ENCODE data around the gene TBL3. TPM values are rescaled to one million over a fixed set of nuclear protein-coding genes. Genes with fewer than 3 reads are reported as not detected.
A peak's percentile ranks its signal among the peaks of the same experiment; 100 is the strongest.

TBL3 gene
- total and polyA plus RNA-seq, 9 of the 15 experiments (the other 6 are each of a cell fraction or from before 2014, with no cell fraction given) = 0.97 to 117 (median 24.5) TPM

- TF ChIP-seq ZBTB49 (CRISPR knock-in tag; IDR thresholded peaks at IDR 0.05; ENCODE audit: borderline replicate concordance) = 0 out of 2 replicates have a peak, but pooled peaks have one; percentile 78
- TF ChIP-seq RNF2 (IDR thresholded peaks at IDR 0.05) = peak; percentile 35; the same call in 1 of the 2 replicates
- TF ChIP-seq, protein P1, sequence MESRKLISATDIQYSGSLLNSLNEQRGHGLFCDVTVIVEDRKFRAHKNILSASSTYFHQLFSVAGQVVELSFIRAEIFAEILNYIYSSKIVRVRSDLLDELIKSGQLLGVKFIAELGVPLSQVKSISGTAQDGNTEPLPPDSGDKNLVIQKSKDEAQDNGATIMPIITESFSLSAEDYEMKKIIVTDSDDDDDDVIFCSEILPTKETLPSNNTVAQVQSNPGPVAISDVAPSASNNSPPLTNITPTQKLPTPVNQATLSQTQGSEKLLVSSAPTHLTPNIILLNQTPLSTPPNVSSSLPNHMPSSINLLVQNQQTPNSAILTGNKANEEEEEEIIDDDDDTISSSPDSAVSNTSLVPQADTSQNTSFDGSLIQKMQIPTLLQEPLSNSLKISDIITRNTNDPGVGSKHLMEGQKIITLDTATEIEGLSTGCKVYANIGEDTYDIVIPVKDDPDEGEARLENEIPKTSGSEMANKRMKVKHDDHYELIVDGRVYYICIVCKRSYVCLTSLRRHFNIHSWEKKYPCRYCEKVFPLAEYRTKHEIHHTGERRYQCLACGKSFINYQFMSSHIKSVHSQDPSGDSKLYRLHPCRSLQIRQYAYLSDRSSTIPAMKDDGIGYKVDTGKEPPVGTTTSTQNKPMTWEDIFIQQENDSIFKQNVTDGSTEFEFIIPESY (CRISPR knock-in tag; IDR thresholded peaks at IDR 0.05) = 0 out of 2 replicates have a peak, but pooled peaks have one; percentile 10
- peak; percentile 7; the same call in 1 of the 2 replicates for TF ChIP-seq IRF2 (CRISPR knock-in tag; IDR thresholded peaks at IDR 0.05)
- TF ChIP-seq MEF2D (tag; conservative IDR thresholded peaks at IDR 0.05; ENCODE audit: low read depth) = no peak
- TF ChIP-seq, protein P2, sequence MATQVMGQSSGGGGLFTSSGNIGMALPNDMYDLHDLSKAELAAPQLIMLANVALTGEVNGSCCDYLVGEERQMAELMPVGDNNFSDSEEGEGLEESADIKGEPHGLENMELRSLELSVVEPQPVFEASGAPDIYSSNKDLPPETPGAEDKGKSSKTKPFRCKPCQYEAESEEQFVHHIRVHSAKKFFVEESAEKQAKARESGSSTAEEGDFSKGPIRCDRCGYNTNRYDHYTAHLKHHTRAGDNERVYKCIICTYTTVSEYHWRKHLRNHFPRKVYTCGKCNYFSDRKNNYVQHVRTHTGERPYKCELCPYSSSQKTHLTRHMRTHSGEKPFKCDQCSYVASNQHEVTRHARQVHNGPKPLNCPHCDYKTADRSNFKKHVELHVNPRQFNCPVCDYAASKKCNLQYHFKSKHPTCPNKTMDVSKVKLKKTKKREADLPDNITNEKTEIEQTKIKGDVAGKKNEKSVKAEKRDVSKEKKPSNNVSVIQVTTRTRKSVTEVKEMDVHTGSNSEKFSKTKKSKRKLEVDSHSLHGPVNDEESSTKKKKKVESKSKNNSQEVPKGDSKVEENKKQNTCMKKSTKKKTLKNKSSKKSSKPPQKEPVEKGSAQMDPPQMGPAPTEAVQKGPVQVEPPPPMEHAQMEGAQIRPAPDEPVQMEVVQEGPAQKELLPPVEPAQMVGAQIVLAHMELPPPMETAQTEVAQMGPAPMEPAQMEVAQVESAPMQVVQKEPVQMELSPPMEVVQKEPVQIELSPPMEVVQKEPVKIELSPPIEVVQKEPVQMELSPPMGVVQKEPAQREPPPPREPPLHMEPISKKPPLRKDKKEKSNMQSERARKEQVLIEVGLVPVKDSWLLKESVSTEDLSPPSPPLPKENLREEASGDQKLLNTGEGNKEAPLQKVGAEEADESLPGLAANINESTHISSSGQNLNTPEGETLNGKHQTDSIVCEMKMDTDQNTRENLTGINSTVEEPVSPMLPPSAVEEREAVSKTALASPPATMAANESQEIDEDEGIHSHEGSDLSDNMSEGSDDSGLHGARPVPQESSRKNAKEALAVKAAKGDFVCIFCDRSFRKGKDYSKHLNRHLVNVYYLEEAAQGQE (IDR thresholded peaks at IDR 0.05; ENCODE audit: borderline replicate concordance) = no peak
- TF ChIP-seq, protein P2 (CRISPR knock-in tag; IDR thresholded peaks at IDR 0.05; ENCODE audit: low read depth) = no peak
- TF ChIP-seq, protein P3, sequence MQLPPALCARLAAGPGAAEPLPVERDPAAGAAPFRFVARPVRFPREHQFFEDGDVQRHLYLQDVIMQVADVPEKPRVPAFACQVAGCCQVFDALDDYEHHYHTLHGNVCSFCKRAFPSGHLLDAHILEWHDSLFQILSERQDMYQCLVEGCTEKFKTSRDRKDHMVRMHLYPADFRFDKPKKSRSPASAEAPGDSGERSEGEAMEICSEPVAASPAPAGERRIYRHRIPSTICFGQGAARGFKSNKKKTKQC (CRISPR knock-in tag; IDR thresholded peaks at IDR 0.05) = 0 out of 2 replicates have a peak, but pooled peaks have one; percentile 42
- TF ChIP-seq TFAP4 (CRISPR knock-in tag; IDR thresholded peaks at IDR 0.05; ENCODE audit: borderline replicate concordance) = peak; percentile 44; the same call in 1 of the 2 replicates
- no peak for TF ChIP-seq KLF1 (tag; IDR thresholded peaks at IDR 0.05)
- no peak for TF ChIP-seq SMAD4 (CRISPR knock-in tag; conservative IDR thresholded peaks at IDR 0.05)
Measured at GRCh38 chr16:2008631-2009163, 36.8 kb downstream of the TBL3 start (continued).
